ENCODE measurements around the gene CCDC8. TPM values are rescaled to one million over a fixed set of nuclear protein-coding genes. Genes with fewer than 3 reads are reported as not detected.
A peak's percentile ranks its signal among the peaks of the same experiment; 100 is the strongest.

Gene CCDC8
- total RNA-seq, 4 donors from 2014 or later, result 4.5 to 11.6 (median 4.9) TPM

- H3K4me1 ChIP-seq, result peaks cover 5 to 26% (median 22%) of the 10 kb centered on the region in 4 donors
- no peaks in the 10 kb centered on the region for H3K36me3 ChIP-seq
- no peak for TF ChIP-seq CTCF (IDR thresholded peaks at IDR 0.05)
- TF ChIP-seq EP300 (IDR thresholded peaks at IDR 0.05), result no peak
- TF ChIP-seq POLR2A (IDR thresholded peaks at IDR 0.05; ENCODE audit: low read depth), result no peak
- TF ChIP-seq POLR2AphosphoS5 (IDR thresholded peaks at IDR 0.05), result peak in 1 of 2 donors; percentile 24
- DNase-seq (ENCODE audit: extremely low spot score), result no peak
- peaks cover 0 to 40% (median 0%) of the 10 kb centered on the region in 4 donors for H3K27me3 ChIP-seq
- peak overlapping the region in 2 of 4 donors; percentile 35 to 64 for H3K27ac ChIP-seq (replicated peaks in 1 of 4)
- intact Hi-C loops (cut with DNase I), result no loop called here
- H3K9me3 ChIP-seq, result no peaks in the 10 kb centered on the region
- WGBS, result 2% methylated on average over 24 of the region's 32 CpGs
- peak overlapping the region; percentile 52 to 57 (median 54) for H3K4me3 ChIP-seq
These were observed 13.3 kb upstream of the CCDC8 start for GRCh38 chr19:46426506-46427162.

- DNase-seq (ENCODE audit: extremely low spot score), result no peak
- peaks cover 5 to 26% (median 22%) of the 10 kb centered on the region in 4 donors for H3K4me1 ChIP-seq
- intact Hi-C loops (cut with DNase I), result no loop called here
- 4% methylated on average over 10 of the region's 10 CpGs for WGBS
- TF ChIP-seq POLR2A (IDR thresholded peaks at IDR 0.05; ENCODE audit: low read depth) (no peak), POLR2AphosphoS5 (IDR thresholded peaks at IDR 0.05) (no peak), CTCF (IDR thresholded peaks at IDR 0.05) (no peak), EP300 (IDR thresholded peaks at IDR 0.05) (no peak)
- H3K27ac ChIP-seq (replicated peaks in 1 of 4), result peak overlapping the region in 2 of 4 donors; percentile 35 to 64
- H3K27me3 ChIP-seq, result peaks cover 0 to 40% (median 0%) of the 10 kb centered on the region in 4 donors
- H3K9me3 ChIP-seq, result no peaks in the 10 kb centered on the region
- H3K36me3 ChIP-seq, result no peaks in the 10 kb centered on the region
- peak overlapping the region; percentile 52 to 57 (median 54) for H3K4me3 ChIP-seq
These were observed 12.7 kb upstream of the CCDC8 start for GRCh38 chr19:46426035-46426505.

- Histone ChIP-seq H3K9me3 (no peaks in the 10 kb centered on the region), H3K4me1 (peaks cover 0 to 16% (median 13%) of the 10 kb centered on the region in 4 donors), H3K36me3 (no peaks in the 10 kb centered on the region), H3K4me3 (no peak overlapping the region), H3K27ac (replicated peaks in 1 of 4) (no peak overlapping the region), H3K27me3 (peaks cover 0 to 30% (median 0%) of the 10 kb centered on the region in 4 donors)
- no peak for DNase-seq (ENCODE audit: extremely low spot score)
- intact Hi-C loops (cut with DNase I), result no loop called here
- TF ChIP-seq EP300 (IDR thresholded peaks at IDR 0.05), result no peak
- TF ChIP-seq POLR2A (IDR thresholded peaks at IDR 0.05; ENCODE audit: low read depth), result no peak
- TF ChIP-seq POLR2AphosphoS5 (IDR thresholded peaks at IDR 0.05), result no peak
- no peak for TF ChIP-seq CTCF (IDR thresholded peaks at IDR 0.05)
- 72% methylated on average over 5 of the region's 5 CpGs for WGBS
These were observed 9.8 kb upstream of the CCDC8 start for GRCh38 chr19:46423188-46423587.

- DNase-seq (ENCODE audit: extremely low spot score), result no peak
- WGBS, result 72% methylated on average over 2 of the region's 2 CpGs
- Histone ChIP-seq H3K27me3 (peaks cover 0 to 22% (median 0%) of the 10 kb centered on the region in 4 donors), H3K27ac (replicated peaks in 1 of 4) (no peak overlapping the region), H3K36me3 (no peaks in the 10 kb centered on the region), H3K4me3 (no peak overlapping the region), H3K4me1 (peaks cover 0 to 16% (median 13%) of the 10 kb centered on the region in 4 donors), H3K9me3 (no peaks in the 10 kb centered on the region)
- TF ChIP-seq CTCF (IDR thresholded peaks at IDR 0.05) (no peak), POLR2A (IDR thresholded peaks at IDR 0.05; ENCODE audit: low read depth) (no peak), EP300 (IDR thresholded peaks at IDR 0.05) (no peak), POLR2AphosphoS5 (IDR thresholded peaks at IDR 0.05) (no peak)
- intact Hi-C loops (cut with DNase I), result no loop called here
These were observed 9.0 kb upstream of the CCDC8 start for GRCh38 chr19:46422344-46422743.
